Activated naive CD4-positive, alpha-beta T cell treated with anti-CD3 and anti-CD28 coated beads, Interleukin-2, amount 10 ng/mL, durations not matched to agents 7 days and 5 days (primary cell): ENCODE data around the gene ITSN1.
"Not testable (repeated sequence)": the region's sequence is repeated elsewhere in the genome, so short reads cannot be mapped to it uniquely, and the experiment has no call there.

ENCODE experiments used
- CTCF ChIA-PET: fragments of 350-600 bp; sonication (Branson Sonifier 250); formaldehyde crosslinking; loops from one replicate; lab custom pipeline; 2021; ENCODE audit warnings: antibody characterized with exemption; lab: Charles Lee
- DNase-seq: peaks from one replicate; pipeline ENCODE4 v3.0.0-alpha.2; 2020
- H3K27ac Mint-ChIP-seq: one replicate; pipeline ENCODE4 v1.8.0; 2021; ENCODE audit warnings: mild to moderate bottlenecking, moderate library complexity, mixed read lengths
- H3K27me3 Mint-ChIP-seq: one replicate; pipeline ENCODE4 v1.8.0; 2021; ENCODE audit warnings: mild to moderate bottlenecking, mixed read lengths
- H3K36me3 Mint-ChIP-seq: one replicate; pipeline ENCODE4 v1.8.0; 2021; ENCODE audit warnings: mixed read lengths
- H3K4me1 Mint-ChIP-seq: one replicate; pipeline ENCODE4 v1.8.0; 2021; ENCODE audit warnings: mixed read lengths
- H3K4me3 Mint-ChIP-seq: one replicate; pipeline ENCODE4 v1.8.0; 2021; ENCODE audit warnings: mild to moderate bottlenecking, moderate library complexity, mixed read lengths
- H3K9me3 Mint-ChIP-seq: one replicate; pipeline ENCODE4 v1.8.0; 2021; ENCODE audit warnings: mixed read lengths

The ITSN1 gene

DNA sequence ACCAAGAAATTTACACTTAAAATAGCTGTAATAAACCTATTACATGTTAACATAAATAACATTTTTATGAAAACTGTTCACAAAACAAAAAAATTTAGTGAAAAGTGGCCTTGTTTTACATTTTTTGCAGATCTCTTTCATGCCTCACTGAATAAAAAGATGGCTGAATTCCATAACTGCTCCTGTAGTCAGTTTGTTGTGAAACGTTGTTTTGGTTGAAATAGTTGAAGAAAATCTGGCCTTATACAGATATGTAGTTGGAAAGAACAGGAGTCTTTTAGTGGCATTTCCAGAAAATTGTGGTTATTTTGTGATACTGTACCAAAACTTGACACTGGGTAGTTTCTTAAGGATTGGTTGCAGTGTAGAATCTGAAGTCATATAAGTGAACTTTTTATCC lies 18.1 kb downstream of the ITSN1 start:
- H3K4me1 Mint-ChIP-seq: no peaks in the 10 kb centered on the region
- peaks cover 5% of the 10 kb centered on the region for H3K27me3 Mint-ChIP-seq
- no peaks in the 10 kb centered on the region for H3K9me3 Mint-ChIP-seq
- H3K27ac Mint-ChIP-seq: no peak overlapping the region
- CTCF ChIA-PET: no interaction called here
- H3K4me3 Mint-ChIP-seq: no peak overlapping the region
- H3K36me3 Mint-ChIP-seq: no peaks in the 10 kb centered on the region
- no peak for DNase-seq

DNA sequence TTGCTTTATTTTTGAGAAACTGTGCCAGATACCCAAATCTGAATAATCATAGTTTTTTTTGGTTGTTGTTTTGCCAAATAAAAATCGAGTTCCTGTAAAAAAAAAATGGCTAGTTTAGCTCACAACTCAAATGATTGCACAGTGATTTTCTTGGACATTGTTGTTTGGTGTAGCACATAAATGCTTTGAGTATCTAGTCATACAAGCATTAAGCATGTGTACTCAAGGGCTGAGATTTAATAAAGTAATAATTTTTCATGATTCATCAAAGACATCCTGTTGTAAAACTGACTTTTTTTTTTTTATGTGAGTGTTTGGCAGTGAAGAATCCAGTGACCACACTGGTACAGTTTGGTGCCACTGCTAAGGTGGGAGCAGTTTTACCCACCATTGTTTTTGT lies 18.8 kb downstream of the ITSN1 start:
- DNase-seq: no peak
- Mint-ChIP-seq H3K4me1 (no peaks in the 10 kb centered on the region), H3K4me3 (no peak overlapping the region), H3K9me3 (no peaks in the 10 kb centered on the region), H3K27ac (no peak overlapping the region), H3K36me3 (no peaks in the 10 kb centered on the region), H3K27me3 (peaks cover 5% of the 10 kb centered on the region)
- CTCF ChIA-PET: no interaction called here

DNA sequence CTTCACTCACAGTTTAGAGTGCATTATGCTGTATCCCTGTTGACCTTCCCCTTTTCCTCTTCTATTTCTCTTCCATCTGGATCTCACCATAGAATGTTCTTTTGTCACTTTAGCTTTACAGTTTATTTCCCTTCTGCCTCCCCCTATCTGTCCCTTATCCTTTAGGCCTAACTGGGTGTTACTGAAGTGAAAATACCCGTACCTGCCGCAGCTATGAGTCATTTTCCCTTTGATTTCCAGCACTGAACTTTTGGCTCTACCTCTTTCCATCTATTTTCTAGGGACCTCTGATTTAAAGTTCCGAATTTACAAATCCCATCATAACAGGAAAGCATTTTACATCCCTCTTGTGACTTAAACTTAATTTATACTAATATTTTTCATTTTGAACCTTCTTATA lies 19.7 kb downstream of the ITSN1 start:
- Mint-ChIP-seq H3K9me3 (no peaks in the 10 kb centered on the region), H3K4me1 (no peaks in the 10 kb centered on the region), H3K4me3 (no peak overlapping the region), H3K27me3 (peaks cover 5% of the 10 kb centered on the region), H3K36me3 (no peaks in the 10 kb centered on the region), H3K27ac (no peak overlapping the region)
- CTCF ChIA-PET: no interaction called here
- DNase-seq: no peak

DNA sequence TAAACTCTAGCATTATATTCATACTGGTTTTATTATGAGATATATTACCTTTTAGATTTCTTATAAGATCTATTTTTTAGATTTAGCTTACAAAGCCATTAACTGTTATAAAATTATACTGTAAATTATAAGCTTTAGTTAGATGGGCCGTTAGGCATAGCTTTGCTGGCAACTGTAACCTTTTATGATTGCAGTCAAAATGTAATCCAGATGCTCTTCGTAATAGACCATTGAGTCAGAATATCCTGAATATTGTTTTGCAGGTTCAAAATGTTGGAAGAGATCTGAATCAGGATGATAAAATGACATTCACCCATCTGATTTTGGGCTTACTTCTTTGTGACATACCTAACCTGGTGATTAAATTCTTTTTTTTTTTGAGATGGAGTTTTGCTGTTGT lies 20.9 kb downstream of the ITSN1 start:
- DNase-seq: no peak
- CTCF ChIA-PET: no interaction called here
- H3K4me1 Mint-ChIP-seq: no peaks in the 10 kb centered on the region
- H3K9me3 Mint-ChIP-seq: no peaks in the 10 kb centered on the region
- H3K4me3 Mint-ChIP-seq: no peak overlapping the region
- no peaks in the 10 kb centered on the region for H3K36me3 Mint-ChIP-seq
- peaks cover 5% of the 10 kb centered on the region for H3K27me3 Mint-ChIP-seq
- H3K27ac Mint-ChIP-seq: no peak overlapping the region

DNA sequence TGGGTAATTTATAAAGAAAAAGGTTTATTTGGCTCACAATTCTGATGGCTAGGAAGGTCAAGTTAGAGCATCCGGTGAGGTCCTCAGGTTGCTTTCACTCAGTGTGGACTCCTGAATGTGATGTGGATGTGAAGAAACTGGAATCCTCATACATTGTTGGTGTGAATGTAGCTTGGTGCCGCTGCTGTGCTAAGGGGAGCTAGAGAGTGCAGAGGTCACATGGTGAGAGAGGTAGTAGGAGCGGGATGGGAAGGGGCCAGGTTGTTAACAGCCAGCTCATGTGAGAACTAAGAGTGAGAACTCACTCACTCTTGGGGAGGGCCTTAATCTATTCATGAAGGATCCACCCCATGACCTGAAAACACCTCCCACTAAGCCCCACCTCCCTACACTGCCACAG lies 21.8 kb downstream of the ITSN1 start:
- no peak overlapping the region for H3K27ac Mint-ChIP-seq
- no peaks in the 10 kb centered on the region for H3K36me3 Mint-ChIP-seq
- DNase-seq: no peak
- H3K9me3 Mint-ChIP-seq: no peaks in the 10 kb centered on the region
- H3K4me3 Mint-ChIP-seq: no peak overlapping the region
- H3K4me1 Mint-ChIP-seq: no peaks in the 10 kb centered on the region
- CTCF ChIA-PET: no interaction called here
- peaks cover under 1% of the 10 kb centered on the region for H3K27me3 Mint-ChIP-seq

DNA sequence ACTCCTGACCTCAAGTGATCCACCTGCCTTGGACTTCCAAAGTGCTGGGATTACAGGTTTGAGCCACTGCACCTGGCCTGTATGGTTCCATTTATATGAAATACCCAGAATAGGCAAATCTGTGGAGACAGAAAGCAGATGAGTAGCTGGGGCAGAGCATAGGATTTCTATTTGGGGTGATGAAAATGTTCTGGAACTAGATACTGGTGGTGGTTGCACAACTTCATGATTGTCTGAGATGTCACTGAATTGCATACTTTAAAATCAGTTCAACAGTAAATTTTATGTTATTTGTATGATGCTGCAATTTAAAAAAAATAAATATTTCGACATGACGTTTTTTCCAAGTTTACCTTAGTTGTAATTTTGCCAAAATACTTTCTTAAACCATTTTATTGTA lies 23.9 kb downstream of the ITSN1 start:
- CTCF ChIA-PET: no interaction called here
- Mint-ChIP-seq H3K36me3 (no peaks in the 10 kb centered on the region), H3K9me3 (no peaks in the 10 kb centered on the region), H3K4me3 (no peak overlapping the region), H3K27ac (no peak overlapping the region), H3K4me1 (no peaks in the 10 kb centered on the region), H3K27me3 (no peaks in the 10 kb centered on the region)
- DNase-seq: no peak

DNA sequence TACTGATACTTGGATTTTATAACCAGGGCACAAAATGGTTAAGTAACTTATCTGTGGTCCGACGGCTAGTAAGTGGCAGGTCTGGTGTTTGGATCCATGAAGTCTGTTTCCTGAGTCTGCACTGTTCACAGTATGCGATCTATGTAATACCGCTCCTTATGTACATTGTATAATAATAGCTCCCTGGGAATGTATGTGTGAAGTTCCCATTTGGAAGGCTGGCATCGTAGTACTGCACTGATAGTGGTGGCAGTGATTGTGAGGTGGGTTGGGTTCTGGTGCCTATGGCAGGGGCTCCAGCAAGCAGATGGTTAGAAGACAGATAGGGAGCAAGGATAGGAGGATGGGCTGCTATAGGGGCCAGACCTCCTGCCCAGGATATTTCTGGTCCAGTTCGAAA lies 25.3 kb downstream of the ITSN1 start:
- Mint-ChIP-seq H3K9me3 (no peaks in the 10 kb centered on the region), H3K4me1 (no peaks in the 10 kb centered on the region), H3K27me3 (no peaks in the 10 kb centered on the region), H3K27ac (no peak overlapping the region), H3K36me3 (no peaks in the 10 kb centered on the region), H3K4me3 (no peak overlapping the region)
- no peak for DNase-seq
- CTCF ChIA-PET: interaction anchor here (0.7 kb wide), 1 partner anchor 623 kb away, joined by 3 read pairs; no protein-coding TSS in a partner anchor

DNA sequence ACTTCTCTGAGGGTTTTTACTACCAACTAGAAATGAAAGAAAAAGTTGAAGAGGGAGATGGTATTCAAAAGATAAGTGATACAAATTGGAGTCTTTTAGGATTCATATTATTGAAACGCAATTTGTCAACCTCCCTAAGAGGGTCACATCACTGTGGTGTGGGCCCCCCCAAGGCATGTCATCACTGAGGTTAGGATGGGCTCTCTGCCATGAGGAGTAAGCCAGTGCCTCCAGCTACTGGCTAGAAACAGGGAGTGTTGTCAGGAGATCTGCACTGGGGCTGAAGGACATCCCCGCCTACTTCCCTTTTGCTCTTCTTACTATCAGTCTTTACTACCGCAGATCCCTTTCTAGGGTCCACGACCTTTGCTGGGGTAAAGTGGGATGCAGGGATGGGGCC lies 25.9 kb downstream of the ITSN1 start:
- no peaks in the 10 kb centered on the region for H3K36me3 Mint-ChIP-seq
- no peaks in the 10 kb centered on the region for H3K27me3 Mint-ChIP-seq
- no peak overlapping the region for H3K27ac Mint-ChIP-seq
- H3K4me3 Mint-ChIP-seq: no peak overlapping the region
- H3K9me3 Mint-ChIP-seq: no peaks in the 10 kb centered on the region
- no peaks in the 10 kb centered on the region for H3K4me1 Mint-ChIP-seq
- DNase-seq: no peak
- CTCF ChIA-PET: no interaction called here

DNA sequence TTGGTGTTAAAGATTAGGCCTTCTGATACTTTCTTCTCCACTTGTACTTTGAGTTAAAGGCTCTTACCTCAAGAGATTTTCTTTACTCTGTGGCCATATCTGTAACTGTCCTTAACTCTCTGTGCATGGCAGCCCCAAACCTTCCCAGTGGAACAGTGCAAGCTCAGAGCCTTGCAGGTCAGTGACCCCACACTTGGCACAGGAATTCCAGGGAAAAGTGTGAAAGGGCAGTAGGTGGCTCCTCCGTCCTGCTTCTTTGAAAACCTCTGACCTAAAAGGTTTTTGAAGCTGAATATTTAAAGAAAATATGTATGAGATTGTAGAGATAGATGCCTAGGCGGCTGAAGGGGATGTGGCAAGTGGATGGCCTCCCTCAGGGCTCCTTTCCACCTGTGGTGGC lies 26.3 kb downstream of the ITSN1 start:
- no peak overlapping the region for H3K27ac Mint-ChIP-seq
- CTCF ChIA-PET: no interaction called here
- H3K4me3 Mint-ChIP-seq: no peak overlapping the region
- H3K9me3 Mint-ChIP-seq: no peaks in the 10 kb centered on the region
- H3K27me3 Mint-ChIP-seq: no peaks in the 10 kb centered on the region
- H3K4me1 Mint-ChIP-seq: no peaks in the 10 kb centered on the region
- no peak for DNase-seq
- H3K36me3 Mint-ChIP-seq: no peaks in the 10 kb centered on the region

DNA sequence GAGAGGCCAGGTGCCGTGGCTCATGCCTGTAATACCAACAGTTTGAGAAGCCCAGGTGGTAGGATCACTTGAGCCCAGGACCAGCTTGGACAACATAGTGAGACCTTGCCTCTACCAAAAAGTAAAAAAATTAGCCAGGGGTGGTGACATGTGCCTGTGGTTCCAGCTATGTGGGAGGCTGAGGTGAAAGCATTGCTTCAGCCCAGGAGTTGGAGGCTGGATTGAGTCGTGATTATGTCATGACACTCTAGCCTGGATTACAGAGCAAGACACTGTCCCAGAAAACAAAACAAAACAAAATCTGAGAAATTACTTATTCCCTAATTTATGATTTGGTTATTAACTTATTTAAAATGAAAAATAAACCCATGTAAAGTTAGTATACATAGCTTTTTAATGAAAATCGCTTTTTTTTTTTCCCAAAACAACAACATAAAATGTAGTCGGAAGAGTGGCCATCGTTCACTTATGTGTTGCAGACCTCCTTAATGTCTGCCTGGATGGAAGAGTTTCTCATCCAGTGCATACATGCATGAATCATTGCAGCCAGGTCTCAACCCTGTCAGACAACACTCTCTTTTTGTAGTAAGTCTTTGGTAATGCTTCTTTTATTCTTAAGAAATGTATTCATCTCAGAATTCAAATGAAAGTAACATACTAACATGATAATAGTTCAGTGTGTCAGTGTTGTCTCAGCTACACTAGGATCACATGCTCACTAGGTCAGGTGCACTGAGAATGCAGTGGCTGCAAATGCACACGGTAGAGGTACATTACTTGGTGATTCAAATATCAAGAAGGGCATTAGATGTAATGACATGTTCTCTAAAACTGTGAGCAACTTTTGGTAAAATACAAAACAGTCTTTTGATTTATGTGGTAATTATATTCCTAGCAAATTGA lies 28.0 kb downstream of the ITSN1 start:
- DNase-seq: no peak
- H3K36me3 Mint-ChIP-seq: no peaks in the 10 kb centered on the region
- H3K4me3 Mint-ChIP-seq: no peak overlapping the region
- H3K27ac Mint-ChIP-seq: no peak overlapping the region
- no peaks in the 10 kb centered on the region for H3K4me1 Mint-ChIP-seq
- no peaks in the 10 kb centered on the region for H3K27me3 Mint-ChIP-seq
- CTCF ChIA-PET: interaction anchor here (0.6 kb wide), 1 partner anchor 692 kb away, joined by 4 read pairs; no protein-coding TSS in a partner anchor
- H3K9me3 Mint-ChIP-seq: no peaks in the 10 kb centered on the region

DNA sequence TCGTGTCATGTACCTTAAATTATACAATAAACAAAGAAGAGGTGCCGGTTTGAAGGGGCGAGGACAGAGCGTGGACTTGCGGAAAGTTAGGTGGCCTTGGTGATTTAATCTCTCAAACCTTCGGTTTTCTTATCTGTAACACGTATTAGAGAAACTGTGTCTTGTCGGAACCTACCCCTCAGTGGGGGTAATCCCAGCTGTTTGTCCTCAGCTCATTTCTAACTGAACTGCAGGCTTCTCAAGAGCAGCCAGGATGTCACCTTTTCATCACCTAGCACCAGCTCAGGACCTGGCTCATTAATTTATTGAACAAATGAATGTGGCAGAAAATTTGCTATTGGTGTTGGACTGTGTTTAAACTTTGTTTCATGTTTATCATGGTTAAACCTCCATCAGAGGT lies 31.2 kb downstream of the ITSN1 start:
- Mint-ChIP-seq H3K4me1 (no peaks in the 10 kb centered on the region), H3K27me3 (no peaks in the 10 kb centered on the region), H3K27ac (no peak overlapping the region), H3K4me3 (no peak overlapping the region), H3K9me3 (no peaks in the 10 kb centered on the region), H3K36me3 (no peaks in the 10 kb centered on the region)
- DNase-seq: no peak
- CTCF ChIA-PET: no interaction called here

DNA sequence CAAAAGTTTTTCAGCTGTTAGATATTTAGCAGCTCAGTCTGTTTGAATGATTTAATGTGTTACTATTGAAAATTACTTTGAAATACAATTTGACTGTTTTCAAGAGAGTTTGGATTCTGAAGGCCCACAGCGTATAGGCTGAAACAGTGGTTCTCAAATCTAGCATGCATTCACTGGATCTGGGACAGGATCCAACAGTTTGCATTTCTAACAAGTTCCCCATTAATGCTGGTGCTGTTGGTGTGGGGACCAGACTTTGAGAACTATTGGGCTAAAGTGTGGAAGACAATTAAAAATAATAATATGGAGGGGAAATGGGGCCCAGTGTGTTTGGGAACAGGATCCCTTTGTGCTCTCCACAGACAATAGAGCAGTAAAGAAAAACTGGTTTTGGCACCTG lies 31.9 kb downstream of the ITSN1 start:
- Mint-ChIP-seq H3K4me3 (no peak overlapping the region), H3K36me3 (no peaks in the 10 kb centered on the region), H3K27ac (no peak overlapping the region), H3K27me3 (no peaks in the 10 kb centered on the region), H3K4me1 (no peaks in the 10 kb centered on the region), H3K9me3 (no peaks in the 10 kb centered on the region)
- no peak for DNase-seq
- CTCF ChIA-PET: interaction anchor here (0.6 kb wide), 1 partner anchor 13 kb away, joined by 4 read pairs; no protein-coding TSS in a partner anchor

DNA sequence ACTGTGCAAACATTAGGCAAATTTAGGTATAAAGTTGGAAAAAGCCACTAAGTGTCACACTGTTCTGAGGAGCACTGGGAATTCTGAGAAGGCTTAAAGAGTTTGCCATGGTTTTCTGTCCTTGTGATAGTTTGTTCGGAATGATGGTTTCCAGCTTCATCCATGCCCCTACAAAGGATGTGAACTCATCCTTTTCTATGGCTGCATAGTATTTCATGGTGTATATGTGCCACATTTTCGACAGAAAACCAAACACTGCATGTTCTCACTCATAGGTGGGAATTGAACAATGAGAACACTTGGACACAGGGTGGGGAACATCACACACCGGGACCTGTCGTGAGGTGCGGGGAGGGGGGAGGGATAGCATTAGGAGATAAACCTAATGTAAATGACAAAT lies 34.4 kb downstream of the ITSN1 start:
- H3K4me3 Mint-ChIP-seq, CTCF ChIA-PET, H3K36me3 Mint-ChIP-seq, H3K27ac Mint-ChIP-seq, H3K9me3 Mint-ChIP-seq, H3K4me1 Mint-ChIP-seq, DNase-seq, H3K27me3 Mint-ChIP-seq: not testable (repeated sequence)

DNA sequence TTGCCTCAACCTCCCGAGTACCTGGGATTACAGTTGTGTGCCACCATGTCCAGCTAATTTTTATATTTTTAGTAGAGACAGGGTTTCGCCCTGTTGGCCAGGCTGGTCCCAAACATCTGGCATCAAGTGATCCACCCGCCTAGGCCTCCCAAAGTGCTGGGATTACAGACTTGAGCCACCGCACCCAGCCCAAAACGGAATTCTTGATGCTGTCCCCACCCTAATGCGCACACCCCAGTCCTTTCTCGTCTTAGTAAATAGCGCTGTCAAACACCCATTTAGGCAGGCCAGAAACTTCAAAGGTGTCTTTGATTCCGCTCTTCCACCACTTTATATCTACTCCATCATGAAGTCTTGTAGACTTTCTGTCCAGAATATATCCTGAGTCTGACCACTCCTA lies 35.1 kb downstream of the ITSN1 start:
- no peak overlapping the region for H3K4me3 Mint-ChIP-seq
- H3K36me3 Mint-ChIP-seq: no peaks in the 10 kb centered on the region
- no peak overlapping the region for H3K27ac Mint-ChIP-seq
- H3K4me1 Mint-ChIP-seq: no peaks in the 10 kb centered on the region
- no peaks in the 10 kb centered on the region for H3K9me3 Mint-ChIP-seq
- DNase-seq: no peak
- no peaks in the 10 kb centered on the region for H3K27me3 Mint-ChIP-seq
- CTCF ChIA-PET: no interaction called here

DNA sequence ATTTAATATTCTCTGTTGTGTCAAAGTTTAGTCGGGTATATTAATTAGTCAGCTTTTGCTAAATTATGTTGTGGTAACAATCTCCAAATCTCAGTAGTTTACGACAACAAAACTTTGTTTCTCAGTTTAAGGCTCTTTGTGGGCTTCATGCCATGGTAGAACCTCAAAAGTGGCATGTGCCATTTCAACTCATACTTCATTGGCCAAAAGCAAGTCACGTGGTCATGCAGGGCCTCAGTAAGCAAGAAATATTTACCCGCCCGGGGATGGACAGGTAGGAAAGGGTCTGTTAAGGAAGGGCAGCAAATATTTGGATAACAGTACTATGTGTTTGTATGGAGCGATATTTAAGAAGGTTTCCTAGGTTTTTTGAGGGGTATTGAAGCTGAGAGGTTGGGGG lies 38.6 kb downstream of the ITSN1 start:
- no peak overlapping the region for H3K27ac Mint-ChIP-seq
- DNase-seq: no peak
- H3K9me3 Mint-ChIP-seq: no peaks in the 10 kb centered on the region
- no peak overlapping the region for H3K4me3 Mint-ChIP-seq
- no peaks in the 10 kb centered on the region for H3K36me3 Mint-ChIP-seq
- H3K4me1 Mint-ChIP-seq: no peaks in the 10 kb centered on the region
- no peaks in the 10 kb centered on the region for H3K27me3 Mint-ChIP-seq
- CTCF ChIA-PET: interaction anchor here (0.6 kb wide), 1 partner anchor 90 kb away, joined by 4 read pairs; no protein-coding TSS in a partner anchor
